ENCODE results near the gene CELF2.

CELF2 gene

DNA sequence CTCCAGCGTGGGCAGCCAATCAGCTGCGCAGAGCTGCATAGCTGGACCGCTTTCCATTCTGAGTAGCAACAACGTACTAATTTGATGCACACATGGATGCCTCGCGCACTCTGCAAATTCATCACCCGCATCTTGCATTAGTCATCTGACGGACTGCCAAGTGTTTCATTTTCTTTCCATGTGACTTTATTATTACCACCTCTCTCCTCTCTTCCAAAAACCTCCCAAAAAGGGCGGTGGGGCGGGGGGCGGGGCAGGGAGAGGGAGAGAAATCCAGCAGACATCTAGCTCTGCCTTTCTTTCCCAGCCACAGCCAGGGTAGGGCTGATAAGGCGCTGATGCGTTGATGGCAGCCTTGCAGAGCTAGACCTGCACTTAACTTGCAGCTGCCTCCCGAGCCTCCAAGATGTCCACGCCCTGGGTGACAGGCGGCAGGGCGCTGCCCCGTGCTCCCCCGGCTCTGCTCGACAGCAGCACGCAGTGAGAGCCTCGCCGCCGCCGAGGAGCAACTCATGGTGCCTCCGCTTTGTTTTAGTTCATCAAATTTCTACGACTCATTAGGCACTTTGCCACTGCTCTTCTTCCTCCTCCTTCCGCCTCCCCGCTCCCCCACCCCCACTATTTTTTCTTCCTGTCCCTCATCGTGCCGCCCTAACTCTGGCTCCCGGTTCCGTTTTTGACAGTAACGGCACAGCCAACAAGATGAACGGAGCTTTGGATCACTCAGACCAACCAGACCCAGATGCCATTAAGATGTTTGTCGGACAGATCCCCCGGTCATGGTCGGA lies 147.3 kb downstream of the CELF2 start (continued):
- TF ChIP-seq ZFP41 (tag by site-specific recombination; IDR thresholded peaks at IDR 0.05; ENCODE audit: borderline replicate concordance) (no peak), ZBTB17 (tag by site-specific recombination; IDR thresholded peaks at IDR 0.05) (peak; percentile 75), WT1 (tag by site-specific recombination; IDR thresholded peaks at IDR 0.05) (0 out of 2 replicates have a peak, but pooled peaks have one; percentile 17), ZNF391 (tag by site-specific recombination; IDR thresholded peaks at IDR 0.05; ENCODE audit: borderline replicate concordance, low read depth) (no peak), ZNF223 (tag by site-specific recombination; IDR thresholded peaks at IDR 0.05) (no peak), ZNF175 (tag by site-specific recombination; IDR thresholded peaks at IDR 0.05) (no peak), ZFP3 (tag by site-specific recombination; IDR thresholded peaks at IDR 0.05; ENCODE audit: low read depth) (no peak), ZNF248 (tag by site-specific recombination; IDR thresholded peaks at IDR 0.05) (no peak), ZBTB7A (tag by site-specific recombination; IDR thresholded peaks at IDR 0.05; ENCODE audit: low read depth) (no peak), ZNF555 (tag by site-specific recombination; conservative IDR thresholded peaks at IDR 0.05) (no peak), HOXA7 (CRISPR knock-in tag; IDR thresholded peaks at IDR 0.05; ENCODE audit: borderline replicate concordance) (no peak), ZNF335 (tag by site-specific recombination; conservative IDR thresholded peaks at IDR 0.05) (no peak; the same call in 1 of the 2 replicates), ZXDB (tag by site-specific recombination; IDR thresholded peaks at IDR 0.05) (no peak), YY1 (tag by site-specific recombination; IDR thresholded peaks at IDR 0.05) (peak; percentile 57; the same call in 1 of the 2 replicates), MZF1 (tag by site-specific recombination; IDR thresholded peaks at IDR 0.05; ENCODE audit: borderline replicate concordance) (no peak), EGR2 (tag by site-specific recombination; IDR thresholded peaks at IDR 0.05; ENCODE audit: low read depth) (no peak), REPIN1 (tag by site-specific recombination; IDR thresholded peaks at IDR 0.05; ENCODE audit: low read depth) (no peak), ZNF221 (tag by site-specific recombination; IDR thresholded peaks at IDR 0.05; ENCODE audit: borderline replicate concordance) (no peak), MYNN (tag by site-specific recombination; IDR thresholded peaks at IDR 0.05; ENCODE audit: borderline replicate concordance) (no peak), ZNF140 (tag by site-specific recombination; IDR thresholded peaks at IDR 0.05) (no peak), ZNF423 (tag by site-specific recombination; IDR thresholded peaks at IDR 0.05) (no peak), KLF8 (tag by site-specific recombination; IDR thresholded peaks at IDR 0.05) (peak; percentile 53; the same call in 1 of the 2 replicates), ZNF837 (tag by site-specific recombination; IDR thresholded peaks at IDR 0.05) (no peak), BCL11B (tag by site-specific recombination; IDR thresholded peaks at IDR 0.05; ENCODE audit: low read depth) (no peak), ZNF155 (tag by site-specific recombination; IDR thresholded peaks at IDR 0.05) (no peak), ZNF610 (tag by site-specific recombination; IDR thresholded peaks at IDR 0.05; ENCODE audit: borderline replicate concordance) (no peak), ZBTB20 (tag by site-specific recombination; IDR thresholded peaks at IDR 0.05) (no peak)
- TF ChIP-seq, protein P1, sequence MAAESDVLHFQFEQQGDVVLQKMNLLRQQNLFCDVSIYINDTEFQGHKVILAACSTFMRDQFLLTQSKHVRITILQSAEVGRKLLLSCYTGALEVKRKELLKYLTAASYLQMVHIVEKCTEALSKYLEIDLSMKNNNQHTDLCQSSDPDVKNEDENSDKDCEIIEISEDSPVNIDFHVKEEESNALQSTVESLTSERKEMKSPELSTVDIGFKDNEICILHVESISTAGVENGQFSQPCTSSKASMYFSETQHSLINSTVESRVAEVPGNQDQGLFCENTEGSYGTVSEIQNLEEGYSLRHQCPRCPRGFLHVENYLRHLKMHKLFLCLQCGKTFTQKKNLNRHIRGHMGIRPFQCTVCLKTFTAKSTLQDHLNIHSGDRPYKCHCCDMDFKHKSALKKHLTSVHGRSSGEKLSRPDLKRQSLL (tag by site-specific recombination; IDR thresholded peaks at IDR 0.05), result no peak
- TF ChIP-seq, protein P2, sequence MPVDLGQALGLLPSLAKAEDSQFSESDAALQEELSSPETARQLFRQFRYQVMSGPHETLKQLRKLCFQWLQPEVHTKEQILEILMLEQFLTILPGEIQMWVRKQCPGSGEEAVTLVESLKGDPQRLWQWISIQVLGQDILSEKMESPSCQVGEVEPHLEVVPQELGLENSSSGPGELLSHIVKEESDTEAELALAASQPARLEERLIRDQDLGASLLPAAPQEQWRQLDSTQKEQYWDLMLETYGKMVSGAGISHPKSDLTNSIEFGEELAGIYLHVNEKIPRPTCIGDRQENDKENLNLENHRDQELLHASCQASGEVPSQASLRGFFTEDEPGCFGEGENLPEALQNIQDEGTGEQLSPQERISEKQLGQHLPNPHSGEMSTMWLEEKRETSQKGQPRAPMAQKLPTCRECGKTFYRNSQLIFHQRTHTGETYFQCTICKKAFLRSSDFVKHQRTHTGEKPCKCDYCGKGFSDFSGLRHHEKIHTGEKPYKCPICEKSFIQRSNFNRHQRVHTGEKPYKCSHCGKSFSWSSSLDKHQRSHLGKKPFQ (tag by site-specific recombination; IDR thresholded peaks at IDR 0.05), result no peak
- TF ChIP-seq, protein P3, sequence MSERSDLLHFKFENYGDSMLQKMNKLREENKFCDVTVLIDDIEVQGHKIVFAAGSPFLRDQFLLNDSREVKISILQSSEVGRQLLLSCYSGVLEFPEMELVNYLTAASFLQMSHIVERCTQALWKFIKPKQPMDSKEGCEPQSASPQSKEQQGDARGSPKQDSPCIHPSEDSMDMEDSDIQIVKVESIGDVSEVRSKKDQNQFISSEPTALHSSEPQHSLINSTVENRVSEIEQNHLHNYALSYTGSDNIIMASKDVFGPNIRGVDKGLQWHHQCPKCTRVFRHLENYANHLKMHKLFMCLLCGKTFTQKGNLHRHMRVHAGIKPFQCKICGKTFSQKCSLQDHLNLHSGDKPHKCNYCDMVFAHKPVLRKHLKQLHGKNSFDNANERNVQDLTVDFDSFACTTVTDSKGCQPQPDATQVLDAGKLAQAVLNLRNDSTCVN (tag by site-specific recombination; optimal IDR thresholded peaks at IDR 0.05), result no peak
- TF ChIP-seq, protein P4, sequence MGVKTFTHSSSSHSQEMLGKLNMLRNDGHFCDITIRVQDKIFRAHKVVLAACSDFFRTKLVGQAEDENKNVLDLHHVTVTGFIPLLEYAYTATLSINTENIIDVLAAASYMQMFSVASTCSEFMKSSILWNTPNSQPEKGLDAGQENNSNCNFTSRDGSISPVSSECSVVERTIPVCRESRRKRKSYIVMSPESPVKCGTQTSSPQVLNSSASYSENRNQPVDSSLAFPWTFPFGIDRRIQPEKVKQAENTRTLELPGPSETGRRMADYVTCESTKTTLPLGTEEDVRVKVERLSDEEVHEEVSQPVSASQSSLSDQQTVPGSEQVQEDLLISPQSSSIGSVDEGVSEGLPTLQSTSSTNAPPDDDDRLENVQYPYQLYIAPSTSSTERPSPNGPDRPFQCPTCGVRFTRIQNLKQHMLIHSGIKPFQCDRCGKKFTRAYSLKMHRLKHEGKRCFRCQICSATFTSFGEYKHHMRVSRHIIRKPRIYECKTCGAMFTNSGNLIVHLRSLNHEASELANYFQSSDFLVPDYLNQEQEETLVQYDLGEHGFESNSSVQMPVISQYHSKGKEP (tag by site-specific recombination; IDR thresholded peaks at IDR 0.05), result peak; percentile 92
- TF ChIP-seq, protein P5, sequence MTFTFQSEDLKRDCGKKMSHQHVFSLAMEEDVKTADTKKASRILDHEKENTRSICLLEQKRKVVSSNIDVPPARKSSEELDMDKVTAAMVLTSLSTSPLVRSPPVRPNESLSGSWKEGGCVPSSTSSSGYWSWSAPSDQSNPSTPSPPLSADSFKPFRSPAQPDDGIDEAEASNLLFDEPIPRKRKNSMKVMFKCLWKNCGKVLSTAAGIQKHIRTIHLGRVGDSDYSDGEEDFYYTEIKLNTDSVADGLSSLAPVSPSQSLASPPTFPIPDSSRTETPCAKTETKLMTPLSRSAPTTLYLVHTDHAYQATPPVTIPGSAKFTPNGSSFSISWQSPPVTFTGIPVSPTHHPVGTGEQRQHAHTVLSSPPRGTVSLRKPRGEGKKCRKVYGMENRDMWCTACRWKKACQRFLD (tag by site-specific recombination; IDR thresholded peaks at IDR 0.05), result no peak
- TF ChIP-seq, protein P6, sequence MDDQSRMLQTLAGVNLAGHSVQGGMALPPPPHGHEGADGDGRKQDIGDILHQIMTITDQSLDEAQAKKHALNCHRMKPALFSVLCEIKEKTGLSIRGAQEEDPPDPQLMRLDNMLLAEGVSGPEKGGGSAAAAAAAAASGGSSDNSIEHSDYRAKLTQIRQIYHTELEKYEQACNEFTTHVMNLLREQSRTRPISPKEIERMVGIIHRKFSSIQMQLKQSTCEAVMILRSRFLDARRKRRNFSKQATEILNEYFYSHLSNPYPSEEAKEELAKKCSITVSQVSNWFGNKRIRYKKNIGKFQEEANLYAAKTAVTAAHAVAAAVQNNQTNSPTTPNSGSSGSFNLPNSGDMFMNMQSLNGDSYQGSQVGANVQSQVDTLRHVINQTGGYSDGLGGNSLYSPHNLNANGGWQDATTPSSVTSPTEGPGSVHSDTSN (CRISPR knock-in tag; IDR thresholded peaks at IDR 0.05), result 0 out of 2 replicates have a peak, but pooled peaks have one; percentile 58
